ENCODE data around the gene RBBP6.

RBBP6 gene

DNA sequence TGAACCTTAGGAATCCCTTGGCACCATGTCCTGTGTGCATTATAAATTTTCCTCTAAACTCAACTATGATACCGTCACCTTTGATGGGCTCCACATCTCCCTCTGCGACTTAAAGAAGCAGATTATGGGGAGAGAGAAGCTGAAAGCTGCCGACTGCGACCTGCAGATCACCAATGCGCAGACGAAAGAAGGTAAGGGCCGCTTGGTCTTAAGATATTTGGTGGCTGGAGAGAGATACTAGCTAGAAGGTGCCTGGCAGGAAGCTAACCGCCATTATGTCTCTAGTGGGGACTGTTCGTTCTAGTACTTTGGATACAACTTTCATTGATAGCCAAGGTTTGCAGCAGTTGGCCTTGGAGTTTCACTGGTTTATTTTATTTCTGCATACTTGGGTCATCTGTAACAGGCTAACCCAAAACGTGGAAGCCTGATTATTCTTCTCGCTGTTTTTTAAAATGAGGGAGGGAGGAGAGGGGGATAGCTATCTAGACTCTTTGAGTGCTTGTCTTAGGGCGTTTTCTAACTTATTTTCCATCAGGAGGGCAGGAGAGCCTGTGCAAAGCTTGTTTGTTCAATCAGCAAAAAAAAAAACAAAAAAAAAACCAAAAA is 1.3 kb downstream of the RBBP6 start:
- H3K18ac ChIP-seq (ENCODE audit: low read length): no peak overlapping the region
- DNase-seq (ENCODE audit: low spot score): no peak
- no peak overlapping the region for H2BK12ac ChIP-seq (ENCODE audit: low read length)
- no peak overlapping the region for H2BK5ac ChIP-seq (ENCODE audit: low read length)
- H2AK5ac ChIP-seq (ENCODE audit: low read depth, low read length): no peak overlapping the region
- H3K79me1 ChIP-seq (ENCODE audit: low read depth, low read length): no peaks in the 10 kb centered on the region
- peaks cover 0 to 38% of the 10 kb centered on the region in 2 donors for H3K36me3 ChIP-seq (replicated peaks in 1 of 2; ENCODE audit: control insufficient read depth in 2 of 2, insufficient read depth in 2 of 2, low read length in 2 of 2)
- H3K27ac ChIP-seq (replicated peaks; ENCODE audit: low read length): no peak overlapping the region
- peaks cover 0 to 2% of the 10 kb centered on the region in 2 donors for H3K9me3 ChIP-seq (replicated peaks in 1 of 2; ENCODE audit: control insufficient read depth in 2 of 2, insufficient read depth in 1 of 2, low read depth in 1 of 2, low read length in 2 of 2)
- peaks cover 1 to 8% of the 10 kb centered on the region in 2 donors for H3K4me1 ChIP-seq (ENCODE audit: control insufficient read depth in 2 of 2, insufficient read depth in 1 of 2, low read depth in 1 of 2, low read length in 2 of 2)
- no peak overlapping the region for H2AFZ ChIP-seq (ENCODE audit: low read length)
- H3K27me3 ChIP-seq (ENCODE audit: control insufficient read depth in 3 of 3, insufficient read depth in 3 of 3, low read depth in 1 of 3, low read length in 3 of 3): no peaks in the 10 kb centered on the region
- no peak overlapping the region for H3K23ac ChIP-seq (ENCODE audit: low read depth, low read length, poor library complexity)
- no CpG with 5 or more reads among the region's 12 CpGs for WGBS, 2 donors (ENCODE audit: extremely low coverage in 2 of 2, insufficient read length in 2 of 2, insufficient replicate concordance in 1 of 2)
- H2BK15ac ChIP-seq (ENCODE audit: low read length): no peak overlapping the region
- no peak overlapping the region for H4K8ac ChIP-seq (ENCODE audit: low read depth, low read length)
- peak overlapping the region; percentile 66 to 89 for H3K4me3 ChIP-seq (ENCODE audit: low read length in 2 of 2)
- H3K9ac ChIP-seq (ENCODE audit: low read depth, low read length, poor library complexity): peak overlapping the region; percentile 14
- peak overlapping the region; percentile 61 for H3K4me2 ChIP-seq (ENCODE audit: insufficient read depth, low read length, poor library complexity, severe bottlenecking)
- H4K91ac ChIP-seq (ENCODE audit: low read depth, low read length, poor library complexity): no peak overlapping the region
- no peak overlapping the region for H3K4ac ChIP-seq (ENCODE audit: low read length)
- no peak overlapping the region for H2BK120ac ChIP-seq (ENCODE audit: low read depth, low read length)
- H3K14ac ChIP-seq (ENCODE audit: low read length): no peak overlapping the region

DNA sequence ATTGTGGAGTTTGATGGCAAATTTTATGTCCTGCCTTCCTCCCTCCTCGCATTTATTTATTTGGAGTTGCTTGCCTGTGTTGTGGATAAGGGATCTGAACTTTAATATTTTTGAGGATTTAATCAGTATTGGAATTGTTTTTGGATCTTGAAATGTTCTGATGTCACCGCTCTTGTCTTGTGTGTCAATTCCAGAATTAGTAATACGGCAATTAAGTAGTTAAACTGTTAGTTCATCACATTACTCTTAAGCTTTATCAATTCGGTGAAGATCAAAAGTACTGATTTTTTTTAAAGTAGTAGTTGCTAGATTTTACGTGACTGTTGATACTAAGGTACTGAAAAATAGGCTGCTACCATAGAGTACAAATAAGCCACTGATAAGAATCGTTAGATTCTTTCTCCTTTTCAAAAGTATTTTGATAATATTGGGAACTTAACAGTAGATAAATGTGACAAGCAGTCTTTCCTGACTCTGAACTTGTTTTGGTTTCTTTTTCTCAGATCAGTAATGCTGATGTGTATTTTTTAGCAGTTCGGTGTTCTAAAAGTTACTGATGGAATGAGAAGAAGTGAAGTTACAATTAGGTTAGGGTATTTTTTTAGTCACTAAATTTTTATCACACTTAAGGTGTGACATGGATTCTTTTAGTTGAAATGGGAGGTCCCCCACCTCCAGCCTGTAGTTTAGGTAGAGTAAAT is 2.0 kb downstream of the RBBP6 start:
- Histone ChIP-seq H2BK12ac (ENCODE audit: low read length) (no peak overlapping the region), H2BK5ac (ENCODE audit: low read length) (no peak overlapping the region), H3K36me3 (replicated peaks in 1 of 2; ENCODE audit: control insufficient read depth in 2 of 2, insufficient read depth in 2 of 2, low read length in 2 of 2) (peaks cover 0 to 45% of the 10 kb centered on the region in 2 donors), H3K4me3 (ENCODE audit: low read length in 2 of 2) (peak overlapping the region; percentile 66 to 89), H2BK120ac (ENCODE audit: low read depth, low read length) (no peak overlapping the region), H2BK15ac (ENCODE audit: low read length) (no peak overlapping the region), H3K4me2 (ENCODE audit: insufficient read depth, low read length, poor library complexity, severe bottlenecking) (peak overlapping the region; percentile 61), H3K27me3 (ENCODE audit: control insufficient read depth in 3 of 3, insufficient read depth in 3 of 3, low read depth in 1 of 3, low read length in 3 of 3) (no peaks in the 10 kb centered on the region), H3K18ac (ENCODE audit: low read length) (no peak overlapping the region), H3K23ac (ENCODE audit: low read depth, low read length, poor library complexity) (no peak overlapping the region), H3K9ac (ENCODE audit: low read depth, low read length, poor library complexity) (no peak overlapping the region), H3K14ac (ENCODE audit: low read length) (no peak overlapping the region), H3K4me1 (ENCODE audit: control insufficient read depth in 2 of 2, insufficient read depth in 1 of 2, low read depth in 1 of 2, low read length in 2 of 2) (peaks cover 1 to 8% of the 10 kb centered on the region in 2 donors), H3K9me3 (replicated peaks in 1 of 2; ENCODE audit: control insufficient read depth in 2 of 2, insufficient read depth in 1 of 2, low read depth in 1 of 2, low read length in 2 of 2) (peaks cover 0 to 2% of the 10 kb centered on the region in 2 donors), H2AFZ (ENCODE audit: low read length) (no peak overlapping the region), H3K4ac (ENCODE audit: low read length) (no peak overlapping the region), H3K27ac (replicated peaks; ENCODE audit: low read length) (no peak overlapping the region), H4K8ac (ENCODE audit: low read depth, low read length) (no peak overlapping the region), H2AK5ac (ENCODE audit: low read depth, low read length) (no peak overlapping the region), H3K79me1 (ENCODE audit: low read depth, low read length) (no peaks in the 10 kb centered on the region), H4K91ac (ENCODE audit: low read depth, low read length, poor library complexity) (no peak overlapping the region)
- no peak for DNase-seq (ENCODE audit: low spot score)
- WGBS, 2 donors (ENCODE audit: extremely low coverage in 2 of 2, insufficient read length in 2 of 2, insufficient replicate concordance in 1 of 2): no CpG with 5 or more reads among the region's 7 CpGs

DNA sequence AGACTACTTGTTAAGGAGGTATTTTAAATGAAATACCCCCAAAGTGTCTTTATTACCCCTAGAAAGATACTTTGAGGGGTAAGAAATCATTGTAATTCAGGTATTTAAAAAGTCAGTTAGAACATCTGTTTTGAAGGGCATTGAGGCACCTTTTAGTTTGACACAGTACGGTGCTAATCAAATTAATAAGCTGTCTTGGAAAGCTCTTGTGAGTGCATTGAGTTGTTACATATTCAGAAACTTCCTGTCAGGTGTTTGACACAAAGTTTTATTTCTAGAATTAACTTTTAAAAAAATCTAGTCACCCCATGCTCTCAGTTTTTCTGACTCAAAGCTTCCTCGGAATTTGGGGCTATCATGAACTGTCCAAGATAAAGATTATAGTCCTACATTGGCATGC is 4.6 kb downstream of the RBBP6 start:
- DNase-seq (ENCODE audit: low spot score): no peak
- no CpG with 5 or more reads among the region's 2 CpGs for whole genome bisulfite sequencing, 2 donors (ENCODE audit: extremely low coverage in 2 of 2, insufficient read length in 2 of 2, insufficient replicate concordance in 1 of 2)
- Histone ChIP-seq H4K91ac (ENCODE audit: low read depth, low read length, poor library complexity) (no peak overlapping the region), H2AFZ (ENCODE audit: low read length) (no peak overlapping the region), H3K4me2 (ENCODE audit: insufficient read depth, low read length, poor library complexity, severe bottlenecking) (no peak overlapping the region), H3K4me3 (ENCODE audit: low read length in 2 of 2) (no peak overlapping the region), H2AK5ac (ENCODE audit: low read depth, low read length) (no peak overlapping the region), H3K18ac (ENCODE audit: low read length) (no peak overlapping the region), H3K36me3 (replicated peaks in 1 of 2; ENCODE audit: control insufficient read depth in 2 of 2, insufficient read depth in 2 of 2, low read length in 2 of 2) (peaks cover 3 to 70% of the 10 kb centered on the region in 2 donors), H3K27me3 (ENCODE audit: control insufficient read depth in 3 of 3, insufficient read depth in 3 of 3, low read depth in 1 of 3, low read length in 3 of 3) (no peaks in the 10 kb centered on the region), H2BK5ac (ENCODE audit: low read length) (no peak overlapping the region), H3K9me3 (replicated peaks in 1 of 2; ENCODE audit: control insufficient read depth in 2 of 2, insufficient read depth in 1 of 2, low read depth in 1 of 2, low read length in 2 of 2) (peaks cover 0 to 2% of the 10 kb centered on the region in 2 donors), H3K9ac (ENCODE audit: low read depth, low read length, poor library complexity) (no peak overlapping the region), H3K79me1 (ENCODE audit: low read depth, low read length) (peaks cover 2% of the 10 kb centered on the region), H2BK15ac (ENCODE audit: low read length) (no peak overlapping the region), H4K8ac (ENCODE audit: low read depth, low read length) (no peak overlapping the region), H3K27ac (replicated peaks; ENCODE audit: low read length) (no peak overlapping the region), H3K4me1 (ENCODE audit: control insufficient read depth in 2 of 2, insufficient read depth in 1 of 2, low read depth in 1 of 2, low read length in 2 of 2) (peaks cover 0 to 3% of the 10 kb centered on the region in 2 donors), H3K23ac (ENCODE audit: low read depth, low read length, poor library complexity) (no peak overlapping the region), H3K4ac (ENCODE audit: low read length) (no peak overlapping the region), H3K14ac (ENCODE audit: low read length) (no peak overlapping the region), H2BK120ac (ENCODE audit: low read depth, low read length) (no peak overlapping the region), H2BK12ac (ENCODE audit: low read length) (no peak overlapping the region)

DNA sequence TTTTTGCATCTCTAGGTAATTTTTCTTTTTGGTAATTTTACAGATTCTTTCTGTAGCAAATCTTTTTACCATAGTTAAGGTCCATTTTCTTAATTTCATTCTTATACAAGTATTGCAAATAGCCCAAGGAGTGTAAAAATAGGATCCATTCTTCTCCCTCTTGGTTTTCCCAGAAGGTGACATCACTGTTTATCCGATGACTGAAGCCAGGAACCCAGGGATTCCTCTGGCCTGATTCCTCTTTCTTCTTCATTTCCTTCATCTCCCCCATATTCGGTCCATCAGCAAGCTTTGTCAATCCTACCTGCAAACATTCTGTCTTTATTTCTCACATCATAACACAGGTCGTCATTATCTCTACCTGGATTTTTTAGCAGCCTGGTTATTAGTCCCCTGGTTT is 5.3 kb downstream of the RBBP6 start:
- Histone ChIP-seq H4K91ac (ENCODE audit: low read depth, low read length, poor library complexity) (no peak overlapping the region), H3K4me3 (ENCODE audit: low read length in 2 of 2) (no peak overlapping the region), H3K79me1 (ENCODE audit: low read depth, low read length) (peaks cover 2% of the 10 kb centered on the region), H2AFZ (ENCODE audit: low read length) (no peak overlapping the region), H2BK12ac (ENCODE audit: low read length) (no peak overlapping the region), H3K36me3 (replicated peaks in 1 of 2; ENCODE audit: control insufficient read depth in 2 of 2, insufficient read depth in 2 of 2, low read length in 2 of 2) (peaks cover 3 to 77% of the 10 kb centered on the region in 2 donors), H2BK5ac (ENCODE audit: low read length) (no peak overlapping the region), H3K18ac (ENCODE audit: low read length) (no peak overlapping the region), H3K9me3 (replicated peaks in 1 of 2; ENCODE audit: control insufficient read depth in 2 of 2, insufficient read depth in 1 of 2, low read depth in 1 of 2, low read length in 2 of 2) (peaks cover 0 to 2% of the 10 kb centered on the region in 2 donors), H2BK15ac (ENCODE audit: low read length) (no peak overlapping the region), H2BK120ac (ENCODE audit: low read depth, low read length) (no peak overlapping the region), H3K4me2 (ENCODE audit: insufficient read depth, low read length, poor library complexity, severe bottlenecking) (no peak overlapping the region), H3K4me1 (ENCODE audit: control insufficient read depth in 2 of 2, insufficient read depth in 1 of 2, low read depth in 1 of 2, low read length in 2 of 2) (peaks cover 0 to 3% of the 10 kb centered on the region in 2 donors), H2AK5ac (ENCODE audit: low read depth, low read length) (no peak overlapping the region), H3K4ac (ENCODE audit: low read length) (no peak overlapping the region), H3K27ac (replicated peaks; ENCODE audit: low read length) (no peak overlapping the region), H3K27me3 (ENCODE audit: control insufficient read depth in 3 of 3, insufficient read depth in 3 of 3, low read depth in 1 of 3, low read length in 3 of 3) (no peaks in the 10 kb centered on the region), H3K14ac (ENCODE audit: low read length) (no peak overlapping the region), H3K23ac (ENCODE audit: low read depth, low read length, poor library complexity) (no peak overlapping the region), H4K8ac (ENCODE audit: low read depth, low read length) (no peak overlapping the region), H3K9ac (ENCODE audit: low read depth, low read length, poor library complexity) (no peak overlapping the region)
- no CpG with 5 or more reads among the region's 3 CpGs for WGBS, 2 donors (ENCODE audit: extremely low coverage in 2 of 2, insufficient read length in 2 of 2, insufficient replicate concordance in 1 of 2)
- DNase-seq (ENCODE audit: low spot score): no peak
